ENCODE data around the gene PRSS21. TPM values are rescaled to one million over a fixed set of nuclear protein-coding genes. Genes with fewer than 3 reads are reported as not detected.
A peak's percentile ranks its signal among the peaks of the same experiment; 100 is the strongest.

Gene PRSS21
- total RNA-seq, 1 experiment from 2014 or later = 1.5 TPM

GRCh38 chr16:2775131-2775716 lies 41.8 kb upstream of the PRSS21 start (continued):
- TF ChIP-seq CTCF (IDR thresholded peaks at IDR 0.05) (no peak), CBFB (CRISPR knock-in tag; IDR thresholded peaks at IDR 0.05; ENCODE audit: low read depth) (no peak), FOXP4 (CRISPR knock-in tag; IDR thresholded peaks at IDR 0.05) (no peak), ZNF671 (CRISPR knock-in tag; IDR thresholded peaks at IDR 0.05) (no peak)

GRCh38 chr16:2775765-2776499 lies 41.1 kb upstream of the PRSS21 start:
- Mint-ChIP-seq H3K27ac (peak overlapping the region; percentile 96), H3K27me3 (ENCODE audit: low read depth) (no peaks in the 10 kb centered on the region), H3K4me1 (peaks cover 23% of the 10 kb centered on the region), H3K4me3 (peak overlapping the region; percentile 93), H3K9me3 (no peaks in the 10 kb centered on the region), H3K36me3 (peaks cover 24% of the 10 kb centered on the region)
- ChIA-PET CTCF (interaction anchor here (0.6 to 1.4 kb wide), 3 partner anchors 41 to 148 kb away, joined by 3 to 4 read pairs (median 3); partner anchors contain the start of gene PRSS21), POLR2A (no interaction called here)
- ATAC-seq (no peak), DNase-seq (ENCODE audit: low spot score) (no peak)
- TF ChIP-seq GABPB1 (CRISPR knock-in tag; IDR thresholded peaks at IDR 0.05) (no peak), FOXK1 (CRISPR knock-in tag; IDR thresholded peaks at IDR 0.05) (no peak), TEAD1 (CRISPR knock-in tag; IDR thresholded peaks at IDR 0.05) (0 out of 2 replicates have a peak, but pooled peaks have one; percentile 12), ZNF219 (CRISPR knock-in tag; IDR thresholded peaks at IDR 0.05; ENCODE audit: borderline replicate concordance) (no peak)

GRCh38 chr16:2776500-2777139 lies 40.4 kb upstream of the PRSS21 start:
- Mint-ChIP-seq H3K4me3 (peak overlapping the region; percentile 93), H3K27ac (peak overlapping the region; percentile 96), H3K9me3 (no peaks in the 10 kb centered on the region), H3K27me3 (ENCODE audit: low read depth) (no peaks in the 10 kb centered on the region), H3K36me3 (peaks cover 17% of the 10 kb centered on the region; the same call in 1 of the 2 replicates), H3K4me1 (peaks cover 23% of the 10 kb centered on the region)
- peak; percentile 37 for DNase-seq (ENCODE audit: low spot score)
- CTCF ChIA-PET = interaction anchor here (1.4 to 2.0 kb wide), 2 partner anchors 40 to 151 kb away, joined by 4 to 5 read pairs; partner anchors contain the start of gene PRSS21
- 0 out of 2 replicates have a peak, but pooled peaks have one; percentile 2 for ATAC-seq
- POLR2A ChIA-PET = interaction anchor here (1.0 kb wide), 1 partner anchor 106 kb away, joined by 3 read pairs; no protein-coding TSS in a partner anchor
- TF ChIP-seq KAT7 (CRISPR knock-in tag; IDR thresholded peaks at IDR 0.05; ENCODE audit: borderline replicate concordance) (0 out of 2 replicates have a peak, but pooled peaks have one; percentile 13), CDX4 (CRISPR knock-in tag; IDR thresholded peaks at IDR 0.05; ENCODE audit: borderline replicate concordance) (no peak), SP1 (CRISPR knock-in tag; conservative IDR thresholded peaks at IDR 0.05) (no peak), RELA (CRISPR knock-in tag; IDR thresholded peaks at IDR 0.05; ENCODE audit: borderline replicate concordance) (no peak), ZNF232 (CRISPR knock-in tag; IDR thresholded peaks at IDR 0.05) (no peak), ARID4B (CRISPR knock-in tag; IDR thresholded peaks at IDR 0.05; ENCODE audit: borderline replicate concordance) (0 out of 2 replicates have a peak, but pooled peaks have one; percentile 26), ATF6 (CRISPR knock-in tag; IDR thresholded peaks at IDR 0.05) (no peak), HMGA2 (CRISPR knock-in tag; IDR thresholded peaks at IDR 0.05) (no peak), ZNF138 (CRISPR knock-in tag; conservative IDR thresholded peaks at IDR 0.05) (no peak)

All from WTC11 (cell line).